ENCODE results near the gene SIGLEC15. TPM values are rescaled to one million over a fixed set of nuclear protein-coding genes. Genes with fewer than 3 reads are reported as not detected.

The SIGLEC15 gene
- total and polyA plus RNA-seq, 12 donors, result 0.03 to 0.38 (median 0.20) TPM; not detected in 6

- peak overlapping the region in 1 of 10 donors; percentile 73 for H3K27ac ChIP-seq
- no peaks in the 10 kb centered on the region for H3K27me3 ChIP-seq
- 92 to 98% methylated on average over 3 of the region's 3 CpGs for WGBS, 2 donors
- DNase-seq, result no peak
- no peak overlapping the region for H3K4me3 ChIP-seq
- peaks cover 0 to 97% (median 23%) of the 10 kb centered on the region in 9 donors for H3K36me3 ChIP-seq
- intact Hi-C loops (cut with DNase I), result loop anchor here in 1 of 10 donors (10.0 kb wide), 1 partner anchor 185 kb away; the partner anchor contains the start of gene PSTPIP2
- TF ChIP-seq CTCF (IDR thresholded peaks at IDR 0.05), result no peak
- no peaks in the 10 kb centered on the region for H3K9me3 ChIP-seq
- peaks cover 0 to 18% (median 0%) of the 10 kb centered on the region in 9 donors for H3K4me1 ChIP-seq
- ATAC-seq, result no peak
Measured at GRCh38 chr18:45889419-45890064, 64.1 kb downstream of the SIGLEC15 start.

- intact Hi-C loops (cut with DNase I), result no loop called here
- Histone ChIP-seq H3K4me1 (peaks cover 0 to 18% (median 0%) of the 10 kb centered on the region in 9 donors), H3K4me3 (no peak overlapping the region), H3K9me3 (no peaks in the 10 kb centered on the region), H3K27ac (peak overlapping the region in 1 of 10 donors; percentile 73), H3K27me3 (no peaks in the 10 kb centered on the region), H3K36me3 (peaks cover 0 to 97% (median 21%) of the 10 kb centered on the region in 9 donors)
- 89 to 100% methylated on average over 1 of the region's 1 CpG for WGBS, 2 donors
- ATAC-seq (peak in 1 of 8 donors; percentile 24), DNase-seq (peak in 1 of 2 donors; percentile 7)
- TF ChIP-seq CTCF (IDR thresholded peaks at IDR 0.05), result no peak
Measured at GRCh38 chr18:45890606-45891005, 65.1 kb downstream of the SIGLEC15 start.

- intact Hi-C loops (cut with DNase I), result no loop called here
- ATAC-seq (no peak), DNase-seq (no peak)
- Histone ChIP-seq H3K4me1 (peaks cover 0 to 18% (median 0%) of the 10 kb centered on the region in 9 donors), H3K4me3 (no peak overlapping the region), H3K27me3 (no peaks in the 10 kb centered on the region), H3K36me3 (peaks cover 0 to 97% (median 20%) of the 10 kb centered on the region in 9 donors), H3K9me3 (no peaks in the 10 kb centered on the region), H3K27ac (no peak overlapping the region)
- TF ChIP-seq CTCF (IDR thresholded peaks at IDR 0.05), result no peak
- WGBS, 2 donors, result 67 to 72% methylated on average over 2 of the region's 2 CpGs
Measured at GRCh38 chr18:45891806-45892205, 66.3 kb downstream of the SIGLEC15 start.

Other genes with a start within 250 kb of the SIGLEC15 start
- under 1 TPM in 5 of 10 donors, not detected in 5; 0.05 to 0.33 (median 0.09) TPM for gene SLC14A2, start 210.2 kb upstream of the SIGLEC15 start, total RNA-seq
- under 1 TPM in 1 of 2 donors, not detected in 1; 0.03 TPM for gene SLC14A2, start 210.2 kb upstream of the SIGLEC15 start, polyA plus RNA-seq
- gene SLC14A1, start 101.5 kb upstream of the SIGLEC15 start, total RNA-seq, result 10 to 100 TPM in 8 of 10 donors, 1 to 10 TPM in 2; 5.7 to 29.7 (median 12.7) TPM
- gene SLC14A1, start 101.5 kb upstream of the SIGLEC15 start, polyA plus RNA-seq, result 10 to 100 TPM in 1 of 2 donors, 1 to 10 TPM in 1; 5.6 to 20.4 TPM
- gene EPG5, start 141.7 kb downstream of the SIGLEC15 start, total RNA-seq, result 10 to 100 TPM; 16.7 to 26.3 (median 21.0) TPM
- 1 to 10 TPM; 6.5 to 6.9 TPM for gene EPG5, start 141.7 kb downstream of the SIGLEC15 start, polyA plus RNA-seq
- 1 to 10 TPM in 8 of 10 donors, under 1 TPM in 2; 0.62 to 6.7 (median 2.2) TPM for gene PSTPIP2, start 246.6 kb downstream of the SIGLEC15 start, total RNA-seq
- 1 to 10 TPM in 1 of 2 donors, under 1 TPM in 1; 0.49 to 3.0 TPM for gene PSTPIP2, start 246.6 kb downstream of the SIGLEC15 start, polyA plus RNA-seq